Neural cell (in vitro differentiated cells): ENCODE data around the gene MUC2.

Experiments
- CTCF ChIP-seq: fragments of 450-650 bp; IDR thresholded peaks from 2 replicates; pipeline ENCODE4 v1.5.1; 2014; ENCODE audit warnings: antibody characterized with exemption, mild to moderate bottlenecking, moderate library complexity; ENCODE audit not compliant: poor library complexity, severe bottlenecking
- EP300 ChIP-seq: fragments of 450-650 bp; conservative IDR thresholded peaks from 2 replicates; pipeline ENCODE4 v1.6.1; 2014; ENCODE audit warnings: antibody characterized with exemption, mild to moderate bottlenecking, moderate library complexity; ENCODE audit not compliant: poor library complexity, severe bottlenecking
- EZH2 ChIP-seq: fragments of 200-600, 300-800 bp; shearing (Covaris generic), sonication (generic); IDR thresholded peaks from 2 replicates; pipeline ENCODE4 v1.6.1; 2014; ENCODE audit warnings: antibody characterized with exemption, low read length, borderline replicate concordance, mild to moderate bottlenecking; ENCODE audit not compliant: insufficient read depth, poor library complexity, severe bottlenecking
- POLR2AphosphoS5 ChIP-seq: IDR thresholded peaks from 2 replicates; pipeline ENCODE4 v1.6.1; 2012
- REST ChIP-seq: IDR thresholded peaks from 2 replicates; pipeline ENCODE4 v1.6.1; 2012; ENCODE audit warnings: borderline replicate concordance
- SMC3 ChIP-seq: fragments of 450-650 bp; conservative IDR thresholded peaks from 2 replicates; pipeline ENCODE4 v1.6.1; 2014; ENCODE audit warnings: antibody characterized with exemption, mild to moderate bottlenecking, moderate library complexity; ENCODE audit not compliant: poor library complexity

DNA sequence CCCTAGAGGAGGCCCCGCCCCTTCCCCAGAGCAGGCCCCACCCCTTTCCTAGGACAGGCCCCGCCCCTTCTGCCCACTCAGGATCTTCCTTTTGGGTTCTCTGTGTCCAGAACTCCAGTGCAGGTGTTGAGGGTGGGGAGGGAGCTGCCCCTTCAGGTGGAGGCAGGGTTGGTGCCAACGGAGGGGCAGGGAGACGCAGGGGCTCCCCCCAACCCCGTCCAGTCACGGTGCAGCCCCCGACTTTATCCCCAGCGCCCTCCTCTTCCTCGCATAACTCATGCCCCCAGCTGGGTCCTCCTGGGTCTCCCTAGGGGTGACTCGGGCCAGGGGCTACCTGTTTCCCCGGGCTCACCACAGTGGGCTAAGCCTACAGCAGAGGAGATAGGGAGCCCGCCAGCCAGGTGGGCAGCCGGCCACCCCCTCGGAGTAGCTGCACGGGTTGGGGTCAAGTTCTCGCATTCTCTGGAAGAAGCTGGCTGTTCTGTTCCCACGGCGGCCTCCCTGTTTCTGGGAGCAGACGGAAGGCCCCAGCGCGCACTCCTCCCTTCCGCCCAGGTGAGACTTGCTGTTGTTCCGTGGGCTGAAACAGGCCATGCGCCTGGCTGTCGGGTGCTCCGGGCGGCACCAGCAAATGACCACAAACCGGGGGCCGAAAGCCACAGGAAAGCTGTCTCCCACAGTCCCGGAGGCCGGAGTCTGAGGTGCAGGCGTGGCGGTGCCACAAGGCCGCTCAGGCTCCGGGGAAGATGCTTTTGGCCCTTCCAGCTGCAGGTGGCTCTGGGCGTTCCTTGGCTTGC is 38.9 kb downstream of the MUC2 start:
- TF ChIP-seq CTCF: no peak
- TF ChIP-seq REST: no peak
- no peak for TF ChIP-seq POLR2AphosphoS5
- TF ChIP-seq SMC3: no peak
- TF ChIP-seq EZH2: no peak
- no peak for TF ChIP-seq EP300
